GM15510 (cell line): ENCODE results near the gene FAM171A1.

Source experiments
- POLR2A ChIP-seq: IDR thresholded peaks from 3 replicates; pipeline ENCODE4 v1.6.1; 2011; ENCODE audit warnings: borderline replicate concordance; ENCODE audit not compliant: insufficient read length; ENCODE audit errors: extremely low read depth

The FAM171A1 gene

DNA sequence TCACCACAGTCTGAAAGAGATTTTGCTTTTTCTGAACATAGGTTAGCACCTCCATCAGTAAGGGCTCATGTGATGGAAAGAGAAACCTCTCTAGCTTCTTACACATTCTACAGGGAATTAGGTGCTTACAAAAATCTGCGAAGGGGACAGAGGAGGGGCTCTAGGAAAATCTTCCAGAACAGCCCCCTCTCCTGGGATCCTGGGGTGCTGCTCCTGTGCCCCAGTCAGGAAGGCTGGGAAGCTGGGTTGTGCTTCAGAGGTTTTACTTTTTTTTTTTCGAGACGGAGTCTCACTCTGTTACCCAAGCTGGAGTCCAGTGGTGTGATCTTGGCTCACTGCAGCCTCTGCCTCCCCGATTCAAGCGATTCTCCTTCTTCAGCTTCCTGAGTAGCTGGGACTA is 7.5 kb upstream of the FAM171A1 start:
- TF ChIP-seq POLR2A = no peak

DNA sequence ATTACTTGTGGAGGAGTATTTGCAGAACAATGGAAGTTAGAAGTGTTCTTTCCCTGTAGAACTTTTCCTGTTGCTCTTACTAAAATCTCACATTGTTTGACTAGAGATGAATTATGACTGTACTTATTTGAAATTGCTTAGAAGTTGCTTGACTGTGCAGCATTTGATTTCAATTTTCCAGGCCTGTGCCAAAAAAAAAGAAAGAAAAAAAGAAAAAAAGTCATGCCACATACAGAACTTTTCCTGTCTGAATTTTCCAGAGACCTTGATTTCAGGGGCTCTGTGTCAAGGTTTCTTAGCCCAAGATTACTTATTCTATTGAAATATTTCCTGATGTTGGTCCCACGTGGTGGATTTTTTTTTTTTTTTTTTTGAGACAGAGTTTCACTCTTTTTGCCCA is 3.5 kb upstream of the FAM171A1 start:
- TF ChIP-seq POLR2A = no peak

DNA sequence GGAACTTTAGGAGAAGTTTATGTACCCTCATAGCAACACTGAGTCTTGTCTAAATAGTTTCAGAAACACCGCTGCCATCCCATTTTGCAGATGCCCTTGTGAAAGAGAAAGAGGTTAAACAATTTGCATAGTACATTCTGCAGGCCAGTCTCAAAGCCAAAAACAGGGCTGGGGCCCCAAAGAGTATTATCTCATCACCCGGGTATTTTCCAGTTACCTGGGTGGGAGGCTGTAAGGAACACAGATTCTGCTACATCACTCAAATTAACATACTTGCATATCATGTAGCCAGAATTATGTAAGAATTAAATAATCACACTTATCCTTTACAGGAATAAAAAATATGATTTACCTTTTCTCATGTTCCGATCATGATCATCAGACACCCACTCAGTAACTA is 3.1 kb upstream of the FAM171A1 start:
- no peak for TF ChIP-seq POLR2A

DNA sequence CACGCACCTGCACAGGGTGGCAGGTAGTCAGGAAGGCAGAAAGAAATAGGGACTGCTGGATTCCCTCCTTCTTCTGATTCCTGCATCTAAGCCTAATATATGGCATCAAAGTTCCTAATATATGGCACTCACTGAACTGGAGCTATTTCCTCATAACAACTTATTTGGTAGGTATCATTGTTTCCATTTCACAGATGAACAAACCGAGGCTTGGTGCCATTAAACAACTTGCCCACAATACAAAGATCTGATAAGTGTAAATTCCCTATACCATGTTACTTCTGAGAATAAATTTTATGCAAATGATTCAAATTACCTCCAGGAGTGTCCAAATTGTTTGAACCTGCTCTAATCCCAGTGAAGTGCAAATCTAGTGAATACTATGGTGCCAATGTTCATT is 2.1 kb upstream of the FAM171A1 start:
- TF ChIP-seq POLR2A = no peak

DNA sequence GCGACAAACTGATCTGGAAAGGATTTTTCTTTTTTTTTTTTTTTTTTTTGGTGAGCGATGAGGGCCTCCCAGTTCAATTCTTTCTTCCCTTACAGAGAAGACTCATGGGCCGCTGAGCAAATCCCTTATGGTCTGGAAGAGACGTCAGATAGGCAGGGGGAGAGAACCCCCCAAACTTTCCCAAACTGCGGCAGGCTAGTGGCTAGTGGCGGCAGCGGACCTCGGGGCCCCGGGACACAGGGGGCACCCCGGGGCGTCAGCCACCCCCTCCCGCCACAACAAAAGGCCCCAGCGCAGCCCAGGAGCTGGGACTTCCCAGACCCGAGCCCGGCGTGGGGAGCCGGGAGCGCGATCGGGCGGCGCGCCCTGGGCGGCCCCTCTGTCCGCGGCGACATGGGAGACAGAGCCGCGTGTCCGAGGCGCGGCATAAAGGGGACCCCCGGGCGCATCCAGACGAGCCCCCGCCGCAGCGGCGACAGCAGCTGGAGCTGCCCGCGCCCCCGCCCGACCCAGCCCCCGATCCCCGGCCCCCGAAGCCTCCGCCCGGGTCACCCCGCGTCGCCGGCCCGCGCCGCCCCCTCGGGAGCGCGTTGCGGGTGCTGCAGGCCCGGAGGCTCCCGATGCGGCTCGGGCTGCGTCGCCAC is 755 bp downstream of the FAM171A1 start:
- TF ChIP-seq POLR2A = no peak

DNA sequence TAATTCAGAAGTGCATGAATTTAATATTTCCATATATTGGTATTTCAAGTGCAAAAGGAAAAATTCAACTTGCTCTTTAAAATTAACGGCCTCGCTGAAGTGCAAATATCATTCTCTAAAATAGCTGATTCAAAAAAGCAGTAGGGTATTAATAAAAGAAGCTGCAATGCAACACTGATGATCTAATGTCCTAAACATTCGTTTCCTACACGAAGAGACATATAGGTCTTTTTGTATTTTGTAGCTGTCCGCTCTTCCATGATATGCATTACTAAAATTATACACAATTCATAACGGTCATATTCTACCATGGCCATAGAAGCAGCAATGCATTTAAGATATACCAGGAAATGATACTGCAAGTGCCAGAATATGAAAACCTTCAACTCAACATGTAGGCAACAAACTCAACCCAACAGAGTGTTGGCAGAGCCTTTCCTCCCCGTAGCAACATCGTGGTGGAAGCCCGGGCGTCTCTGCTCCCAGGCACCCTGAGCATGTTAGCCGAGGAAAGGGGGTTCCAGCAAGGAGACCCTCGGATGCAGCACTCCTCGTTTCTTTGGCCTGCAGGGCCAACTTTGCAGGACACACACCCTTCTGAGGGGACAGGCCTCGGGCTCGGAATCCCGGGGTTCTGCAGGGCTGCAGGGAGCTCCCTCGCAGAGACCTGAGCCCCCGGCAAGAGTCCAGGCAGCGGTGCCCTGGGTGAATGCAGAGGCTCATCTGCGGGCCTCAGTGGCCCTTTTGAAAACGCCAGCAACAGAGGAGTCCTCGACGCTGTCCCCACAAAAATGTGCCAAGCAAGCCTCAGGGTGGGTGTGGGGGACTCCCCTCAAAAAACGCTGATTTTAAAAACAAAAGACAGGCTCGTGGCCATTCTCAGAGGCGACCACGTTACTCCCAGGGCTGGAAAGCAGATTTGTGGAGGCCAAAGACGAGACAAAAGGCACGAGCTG is 1.6 kb downstream of the FAM171A1 start:
- TF ChIP-seq POLR2A = no peak

DNA sequence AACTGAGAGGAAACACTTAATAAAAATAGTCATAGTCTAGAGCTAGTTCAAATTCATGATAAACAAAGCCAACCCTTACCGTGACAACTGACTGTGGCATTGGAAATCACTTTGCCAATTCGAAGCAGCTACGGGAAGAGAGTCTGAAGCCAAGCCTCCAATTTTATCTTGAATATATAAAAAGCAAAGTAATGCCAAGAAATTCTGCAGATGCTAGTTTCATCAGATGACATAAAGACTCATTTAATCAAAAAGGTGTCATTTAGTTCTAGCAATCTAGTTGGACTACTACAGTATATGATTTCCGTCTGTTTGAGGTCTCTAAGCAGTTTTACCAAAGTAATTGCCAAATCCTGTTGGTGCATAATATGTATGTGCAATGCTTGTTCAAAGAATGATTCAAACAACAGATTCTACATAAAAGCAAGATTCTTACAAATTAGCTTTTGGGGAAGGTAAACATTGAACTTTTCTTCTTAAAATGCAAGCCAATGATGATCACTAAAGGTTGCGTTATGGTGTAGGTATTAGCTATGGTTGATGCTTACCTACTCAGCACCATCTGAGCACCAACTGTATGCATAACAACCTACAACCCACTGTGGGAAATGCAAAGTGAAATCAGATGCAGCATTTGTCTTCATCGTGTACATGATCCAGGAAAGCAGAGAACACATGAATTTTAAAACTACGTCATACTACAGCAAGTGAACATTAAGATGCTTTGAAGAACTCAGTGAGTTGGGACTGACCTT is 2.8 kb downstream of the FAM171A1 start:
- no peak for TF ChIP-seq POLR2A

DNA sequence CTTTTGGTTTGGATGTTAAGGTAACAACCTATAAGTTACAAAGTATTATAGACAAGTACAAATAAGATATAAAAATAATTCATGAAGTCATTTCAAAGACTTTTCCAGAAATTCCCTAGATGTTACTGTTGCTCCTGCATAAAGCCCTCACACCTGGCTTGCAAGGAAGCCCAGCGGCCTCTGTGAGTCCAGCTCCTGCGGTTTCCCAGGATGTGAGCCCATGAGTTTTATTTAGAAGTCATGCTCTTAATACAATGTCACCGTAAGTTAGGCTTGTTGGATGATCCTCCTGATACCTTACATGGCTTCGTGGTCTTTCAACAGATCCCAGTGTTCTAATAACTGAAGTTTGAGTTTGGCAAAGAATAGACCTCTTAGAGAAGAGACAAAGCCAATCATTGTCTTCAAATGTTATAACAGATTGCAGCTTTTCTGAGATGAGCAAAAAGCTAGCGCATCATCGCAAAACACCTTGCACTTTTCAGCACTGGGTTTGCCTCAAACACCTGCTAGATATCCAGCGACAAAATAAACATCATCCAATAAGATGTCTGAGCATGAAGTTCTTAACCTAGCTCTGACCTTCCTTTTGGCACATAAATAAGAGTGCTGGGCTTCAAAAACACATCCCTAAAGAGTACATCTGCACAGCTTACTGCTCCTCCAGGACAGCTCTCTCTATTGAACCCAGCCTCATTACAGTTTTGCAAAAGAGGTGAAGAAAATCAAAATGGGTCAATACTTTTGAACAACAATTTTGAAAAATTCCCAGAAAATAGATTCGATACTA is 3.6 kb downstream of the FAM171A1 start:
- no peak for TF ChIP-seq POLR2A

DNA sequence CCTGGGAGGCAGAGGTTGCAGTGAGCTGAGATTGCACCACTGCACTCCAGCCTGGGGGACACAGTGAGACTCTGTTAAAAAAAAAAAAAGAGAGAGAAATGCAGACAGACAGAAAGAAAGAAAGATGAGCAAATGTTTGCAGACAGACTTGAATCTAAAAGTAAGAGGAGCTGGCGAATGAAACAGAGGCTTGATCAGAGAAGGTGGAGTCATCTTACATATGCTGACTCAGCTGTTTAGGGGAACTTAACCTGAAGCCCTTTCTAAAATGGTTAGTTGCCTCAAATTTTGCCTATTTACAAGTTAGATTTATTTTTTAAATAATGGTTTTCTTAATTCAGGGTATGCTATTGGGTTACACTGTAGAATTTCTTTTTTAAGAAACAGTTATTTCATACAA is 5.4 kb downstream of the FAM171A1 start:
- TF ChIP-seq POLR2A = no peak

DNA sequence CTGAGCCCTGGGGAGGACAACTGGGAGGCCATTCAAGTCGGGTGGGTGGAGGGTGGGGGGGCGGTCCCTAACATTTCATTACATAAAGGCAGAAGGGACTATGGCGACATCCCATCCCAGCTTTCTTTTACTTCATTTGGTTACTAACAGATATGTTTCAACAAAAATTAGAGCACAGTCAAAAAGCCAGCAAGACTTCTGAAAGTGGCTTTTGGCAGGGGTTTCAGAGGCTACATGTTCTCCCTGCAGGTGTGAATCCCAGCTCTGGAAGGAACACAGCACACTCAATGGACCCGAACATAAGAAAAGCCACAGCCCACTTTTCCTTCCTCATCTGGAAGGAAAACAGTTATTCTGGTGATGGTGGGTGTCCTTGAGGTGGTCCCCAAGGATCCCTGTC is 7.1 kb downstream of the FAM171A1 start:
- no peak for TF ChIP-seq POLR2A

DNA sequence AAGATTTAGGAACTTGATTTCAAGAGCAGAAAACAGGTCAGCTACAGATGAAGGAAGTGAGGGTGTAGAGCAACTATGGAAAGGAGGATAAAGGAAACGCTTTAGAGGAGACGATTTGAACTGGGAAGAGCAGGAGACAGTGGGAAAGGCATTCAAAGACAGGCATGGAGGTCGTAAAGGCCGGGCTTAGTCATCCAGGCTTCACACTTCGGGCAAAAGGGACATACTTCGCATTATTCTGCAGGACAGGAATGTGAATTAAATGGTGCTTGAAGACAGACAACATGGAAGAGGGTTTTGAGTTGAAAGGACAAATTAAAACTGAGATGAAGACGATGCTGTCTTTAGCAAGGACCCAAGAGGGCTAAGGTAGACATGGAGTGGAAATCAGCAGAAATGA is 8.1 kb downstream of the FAM171A1 start:
- no peak for TF ChIP-seq POLR2A

DNA sequence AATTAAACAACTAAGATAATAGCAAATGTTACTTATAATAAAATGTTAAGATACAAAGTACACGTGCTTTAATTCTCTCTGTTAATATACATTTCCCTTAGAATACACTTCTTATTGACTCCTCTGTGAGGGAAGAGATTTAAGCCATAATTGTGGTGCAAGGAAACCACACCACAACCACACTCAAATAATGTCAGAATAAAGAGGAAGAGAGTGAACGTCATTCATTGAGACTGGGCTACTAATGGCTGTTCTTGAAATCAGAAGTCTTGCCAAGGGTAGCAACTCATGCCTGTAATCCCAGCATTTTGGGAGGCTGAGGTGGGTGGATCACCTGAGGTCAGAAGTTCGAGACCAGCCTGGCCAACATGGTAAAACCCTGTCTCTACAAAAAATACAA is 10.0 kb downstream of the FAM171A1 start:
- TF ChIP-seq POLR2A = no peak

DNA sequence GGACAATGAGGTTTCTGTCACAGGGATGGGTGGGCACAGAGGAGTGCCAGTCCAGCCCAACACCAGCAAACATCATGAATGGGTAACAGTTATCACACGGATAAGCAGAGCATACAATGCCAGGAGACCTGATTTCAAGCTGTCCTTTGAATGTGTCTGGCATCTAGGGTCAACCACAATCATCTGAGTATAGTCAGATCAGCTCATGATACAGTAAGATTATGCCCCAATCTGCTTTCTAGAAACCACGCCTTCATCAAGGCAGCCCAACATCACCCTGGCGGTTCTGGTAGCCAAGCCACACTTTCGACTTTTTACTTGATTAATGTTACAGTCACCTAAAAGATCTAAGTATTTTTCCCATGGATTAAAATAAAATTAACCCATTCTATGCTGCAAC is 10.5 kb downstream of the FAM171A1 start:
- no peak for TF ChIP-seq POLR2A

DNA sequence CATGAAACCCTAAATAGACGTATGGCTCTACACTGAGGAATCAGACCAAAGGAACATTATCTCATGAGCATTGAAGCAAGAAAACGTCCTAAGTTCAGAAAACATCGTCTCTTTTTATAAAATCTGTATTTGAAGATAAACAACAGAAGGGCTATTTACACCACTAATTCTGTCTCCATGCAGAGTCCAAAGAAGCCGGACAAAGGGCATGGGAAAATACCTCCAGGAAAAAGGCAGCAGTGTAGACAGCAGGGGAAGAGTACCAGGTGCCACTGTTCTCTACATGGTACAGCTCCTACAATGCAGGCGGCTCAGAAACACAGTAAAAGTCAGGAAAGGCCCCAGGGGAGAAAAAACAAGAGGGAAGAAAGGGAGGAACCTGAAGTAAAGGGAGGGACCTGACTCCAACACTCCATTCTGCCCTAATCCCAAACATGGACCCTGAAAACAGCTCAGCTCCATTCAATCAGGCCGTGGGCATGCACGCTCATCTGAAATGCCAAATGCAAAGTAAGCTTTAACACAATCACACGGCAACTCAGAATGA is 17.5 kb downstream of the FAM171A1 start:
- no peak for TF ChIP-seq POLR2A

DNA sequence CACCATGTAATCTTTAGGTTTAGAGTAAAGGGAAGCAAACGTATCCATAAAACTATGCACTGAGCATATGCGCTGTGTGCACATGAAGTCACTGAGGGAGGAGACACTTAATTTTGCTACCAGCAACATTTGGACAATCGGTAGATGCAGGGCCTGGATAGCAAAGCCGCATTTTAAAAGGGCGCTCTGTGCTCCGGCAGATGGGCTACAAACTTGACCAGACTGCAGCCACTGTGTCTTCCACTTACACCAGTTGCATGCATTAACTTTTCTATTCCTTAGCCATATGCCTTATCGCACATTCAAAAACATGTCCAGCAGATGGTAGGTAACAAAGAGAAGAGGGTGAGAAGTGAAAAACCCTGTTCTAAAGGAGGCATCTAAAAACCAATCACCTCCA is 18.3 kb downstream of the FAM171A1 start:
- no peak for TF ChIP-seq POLR2A

DNA sequence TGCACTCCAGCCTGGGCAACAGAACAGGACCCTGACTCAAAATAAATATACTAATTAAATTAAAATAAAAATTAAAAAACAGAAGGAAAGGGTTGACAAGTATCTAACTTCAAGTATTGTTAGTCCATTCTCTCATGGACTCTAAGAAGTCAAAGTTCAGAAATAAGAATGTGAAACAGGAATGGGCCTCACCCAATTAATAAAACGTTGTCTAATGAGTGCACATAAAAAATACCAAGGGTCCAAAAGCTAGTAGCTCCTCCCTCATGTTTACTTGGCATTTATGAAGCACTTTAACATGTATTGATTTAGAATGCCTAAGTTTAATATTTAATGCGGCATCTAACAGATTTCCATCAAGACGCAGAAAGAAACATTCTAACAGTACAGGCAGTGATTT is 18.9 kb downstream of the FAM171A1 start:
- TF ChIP-seq POLR2A = no peak
